Stomach (tissue), 9 donors: ENCODE data around the gene CROT. TPM values are rescaled to one million over a fixed set of nuclear protein-coding genes. Genes with fewer than 3 reads are reported as not detected.

Source experiments
- DNase-seq, 2 donors: peaks; one replicate each; pipeline versions ENCODE4 v3.0.0 to v3.0.0-alpha.2; 2013 to 2019
- H3K27ac ChIP-seq, 5 donors: fragments of 200-600 bp in 4 of 5; sonication (generic) in 4 of 5; one replicate each; pipeline ENCODE4 v1.5.1; 2013 to 2019; ENCODE audit warnings: mild to moderate bottlenecking in 1 of 5, moderate library complexity in 1 of 5
- H3K27me3 ChIP-seq, 3 donors: fragments of 200-600 bp; sonication (generic); one replicate each; pipeline ENCODE4 v1.5.1; 2017 to 2019; ENCODE audit warnings: mixed run types in 1 of 3
- H3K36me3 ChIP-seq, 4 donors: fragments of 200-600 bp; sonication (generic); 1 replicate in 3 of 4; 2 replicates in 1 of 4; pipeline ENCODE4 v1.5.1; 2016 to 2019
- H3K4me1 ChIP-seq, 4 donors: fragments of 200-600 bp; sonication (generic); one replicate each; pipeline ENCODE4 v1.5.1; 2016 to 2019
- H3K4me3 ChIP-seq, 4 donors: fragments of 200-600 bp; sonication (generic) in 3 of 4; one replicate each; pipeline ENCODE4 v1.5.1; 2016 to 2019; ENCODE audit warnings: mild to moderate bottlenecking in 1 of 4
- H3K9me3 ChIP-seq, 4 donors: fragments of 200-600 bp; sonication (generic); one replicate each; pipeline ENCODE4 v1.5.1; 2016 to 2019
- CTCF ChIP-seq, 7 experiments: fragments of 450-650 bp in 4 of 7; fragments of 200-600 bp in 3 of 7; sonication (generic) in 3 of 7; IDR thresholded peaks; one replicate each; pipeline ENCODE4 v1.5.1; 2016 to 2019; ENCODE audit warnings: antibody characterized with exemption in 7 of 7, control low read depth in 2 of 7, mild to moderate bottlenecking in 1 of 7
- EP300 ChIP-seq: sonication (generic); formaldehyde crosslinking; IDR thresholded peaks from one replicate; pipeline ENCODE4 v1.6.1; 2017; ENCODE audit warnings: antibody characterized with exemption
- POLR2A ChIP-seq, 4 donors: fragments of 450-650 bp; IDR thresholded peaks; one replicate each; pipeline ENCODE4 v1.6.1; 2016; ENCODE audit warnings: antibody characterized with exemption in 4 of 4, control low read depth in 2 of 4, mild to moderate bottlenecking in 1 of 4, moderate library complexity in 1 of 4
- POLR2AphosphoS5 ChIP-seq, 3 donors: sonication (generic); formaldehyde crosslinking; IDR thresholded peaks; one replicate each; pipeline ENCODE4 v1.6.1; 2016; ENCODE audit warnings: antibody characterized with exemption in 3 of 3
- WGBS, 5 donors: extraction: QIAGEN DNeasy Blood & Tissue Kit in 3 of 5; methylation state at CpG; one replicate each; pipeline versions ENCODE4 v1.1.5 to v1.1.7; 2013 to 2018; 5-methylcytosine and 5-hydroxymethylcytosine counted together
- intact Hi-C: fragments of 100-400 bp; cut with DNase I; formaldehyde crosslinking; loops from one replicate; pipeline ENCODE4 v1.15.1; 2023; ENCODE audit warnings: low total_unique reads
- polyA plus RNA-seq, 3 donors: library from polyadenylated mRNA; stranded (reverse); fragments of 200-250 nt; gene quantifications; one replicate each; pipeline ENCODE4 v1.2.3, GENCODE V29; 2013
- total RNA-seq, 5 donors: library from RNA; depleted of rRNA; stranded (reverse); fragments of >200 nt; gene quantifications; one replicate each; pipeline versions ENCODE4 v1.1.0 to v1.2.3, GENCODE V29; 2014 to 2016
- donor health status: healthy with polysubstance abuse.
- donor health status: Bipolar disorder and iron deficiency.
- donor health status: healthy.

Gene CROT
- total and polyA plus RNA-seq, 8 donors: 2.9 to 48.7 (median 5.8) TPM

GRCh38 chr7:87363342-87363741, 17.9 kb downstream of the CROT start:
- 93 to 100% (median 96%) methylated on average over 1 of the region's 1 CpG for WGBS, 5 donors
- H3K9me3 ChIP-seq: no peaks in the 10 kb centered on the region
- no peak for DNase-seq
- H3K4me3 ChIP-seq: no peak overlapping the region
- no peaks in the 10 kb centered on the region for H3K4me1 ChIP-seq
- intact Hi-C loops: no loop called here
- H3K27me3 ChIP-seq: no peaks in the 10 kb centered on the region
- no peak overlapping the region for H3K27ac ChIP-seq
- H3K36me3 ChIP-seq: peaks cover 0 to 67% (median 34%) of the 10 kb centered on the region in 4 donors
- no peak for TF ChIP-seq EP300
- no peak for TF ChIP-seq POLR2A (IDR thresholded peaks at IDR 0.05)
- no peak for TF ChIP-seq CTCF (IDR thresholded peaks at IDR 0.05)
- no peak for TF ChIP-seq POLR2AphosphoS5 (IDR thresholded peaks at IDR 0.05)

GRCh38 chr7:87364246-87364645, 18.8 kb downstream of the CROT start:
- no peaks in the 10 kb centered on the region for H3K27me3 ChIP-seq
- intact Hi-C loops: no loop called here
- no peaks in the 10 kb centered on the region for H3K4me1 ChIP-seq
- no peak overlapping the region for H3K27ac ChIP-seq
- H3K9me3 ChIP-seq: no peaks in the 10 kb centered on the region
- peaks cover 0 to 70% (median 35%) of the 10 kb centered on the region in 4 donors for H3K36me3 ChIP-seq
- TF ChIP-seq EP300 (no peak), POLR2AphosphoS5 (IDR thresholded peaks at IDR 0.05) (no peak), POLR2A (IDR thresholded peaks at IDR 0.05) (no peak), CTCF (IDR thresholded peaks at IDR 0.05) (no peak)
- no peak for DNase-seq
- H3K4me3 ChIP-seq: no peak overlapping the region

GRCh38 chr7:87369216-87369615, 23.8 kb downstream of the CROT start:
- no peak overlapping the region for H3K4me3 ChIP-seq
- no peaks in the 10 kb centered on the region for H3K27me3 ChIP-seq
- H3K4me1 ChIP-seq: no peaks in the 10 kb centered on the region
- TF ChIP-seq CTCF (IDR thresholded peaks at IDR 0.05) (no peak), POLR2AphosphoS5 (IDR thresholded peaks at IDR 0.05) (no peak), POLR2A (IDR thresholded peaks at IDR 0.05) (no peak), EP300 (no peak)
- H3K36me3 ChIP-seq: peaks cover 0 to 51% (median 20%) of the 10 kb centered on the region in 4 donors
- intact Hi-C loops: no loop called here
- no peak overlapping the region for H3K27ac ChIP-seq
- peak in 1 of 2 donors; percentile 20 for DNase-seq
- WGBS, 5 donors: 89 to 95% (median 92%) methylated on average over 4 of the region's 4 CpGs
- no peaks in the 10 kb centered on the region for H3K9me3 ChIP-seq

DNA sequence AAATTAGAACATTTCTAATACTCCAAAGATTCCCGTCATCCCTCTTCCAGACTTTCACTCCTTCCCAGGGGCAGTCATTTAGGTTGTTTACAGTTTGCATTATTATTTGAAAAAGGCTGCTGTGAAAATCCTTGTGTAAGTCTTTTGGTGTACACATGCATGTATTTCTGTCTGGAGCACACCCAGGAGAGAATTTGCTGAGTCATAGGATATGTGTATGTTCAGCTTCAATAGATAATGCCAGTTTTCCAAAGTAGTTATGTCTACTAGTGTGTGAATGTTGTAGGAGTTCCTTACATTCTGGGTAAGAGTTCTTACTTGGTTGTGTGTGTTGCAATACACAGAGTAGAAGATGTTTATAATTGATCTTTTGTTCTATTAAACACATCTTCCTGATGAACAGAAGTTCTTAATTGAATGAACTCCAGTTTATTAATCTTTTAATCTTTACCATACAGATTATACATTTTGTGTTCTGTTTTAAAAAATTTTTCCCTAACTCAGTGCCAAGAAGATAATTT, 25.3 kb downstream of the CROT start:
- H3K36me3 ChIP-seq: peaks cover 0 to 39% (median 11%) of the 10 kb centered on the region in 4 donors
- 88 to 93% (median 90%) methylated on average over 1 of the region's 1 CpG for WGBS, 5 donors
- DNase-seq: peak in 1 of 2 donors; percentile 3
- TF ChIP-seq POLR2A (IDR thresholded peaks at IDR 0.05) (no peak), POLR2AphosphoS5 (IDR thresholded peaks at IDR 0.05) (no peak)
- no peak overlapping the region for H3K27ac ChIP-seq
- no peaks in the 10 kb centered on the region for H3K9me3 ChIP-seq
- no peaks in the 10 kb centered on the region for H3K27me3 ChIP-seq
- intact Hi-C loops: no loop called here
- H3K4me1 ChIP-seq: no peaks in the 10 kb centered on the region
- no peak overlapping the region for H3K4me3 ChIP-seq

DNA sequence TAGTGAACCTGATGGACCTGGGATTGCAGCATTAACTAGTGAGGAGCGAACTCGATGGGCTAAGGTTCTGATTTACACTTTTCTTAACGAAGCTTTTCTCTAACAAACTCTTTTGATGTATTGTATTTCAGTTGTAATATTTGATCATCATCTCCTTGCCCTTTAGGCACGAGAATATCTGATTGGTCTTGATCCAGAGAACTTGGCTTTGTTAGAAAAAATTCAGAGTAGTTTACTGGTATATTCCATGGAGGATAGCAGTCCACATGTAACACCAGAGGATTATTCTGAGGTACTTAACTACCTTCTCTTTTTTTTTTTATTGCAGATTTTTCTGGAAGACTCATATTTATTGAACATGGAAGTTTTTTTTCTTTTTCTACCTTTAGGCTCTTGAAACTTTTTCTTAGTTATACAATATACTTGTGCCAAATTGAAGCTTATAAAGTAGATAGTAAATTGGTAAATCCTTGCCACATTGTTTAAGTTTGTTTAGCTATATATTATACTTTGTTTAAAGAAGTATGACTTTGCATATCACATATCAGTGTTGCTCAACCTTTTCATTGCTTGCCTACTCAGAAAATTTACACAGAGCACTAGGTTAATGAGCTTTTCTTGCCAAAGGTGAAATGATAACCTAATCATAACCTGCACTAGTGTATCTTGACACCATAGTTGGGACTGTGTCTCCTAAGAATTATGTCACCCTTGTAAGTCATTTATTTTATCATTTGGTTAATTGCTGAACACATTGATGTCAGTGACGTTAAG, 30.4 kb downstream of the CROT start:
- intact Hi-C loops: no loop called here
- peak in 1 of 2 donors; percentile 5 for DNase-seq
- H3K36me3 ChIP-seq: peaks cover 0 to 28% (median 17%) of the 10 kb centered on the region in 4 donors
- no peaks in the 10 kb centered on the region for H3K9me3 ChIP-seq
- H3K27me3 ChIP-seq: no peaks in the 10 kb centered on the region
- no peaks in the 10 kb centered on the region for H3K4me1 ChIP-seq
- no peak overlapping the region for H3K27ac ChIP-seq
- WGBS, 5 donors: 66 to 75% (median 69%) methylated on average over 5 of the region's 5 CpGs
- no peak overlapping the region for H3K4me3 ChIP-seq
- no peak for TF ChIP-seq POLR2AphosphoS5 (IDR thresholded peaks at IDR 0.05)
- TF ChIP-seq CTCF (IDR thresholded peaks at IDR 0.05): no peak
- no peak for TF ChIP-seq POLR2A (IDR thresholded peaks at IDR 0.05)
- no peak for TF ChIP-seq EP300
